ENCODE measurements around the gene SPRN. TPM values are rescaled to one million over a fixed set of nuclear protein-coding genes. Genes with fewer than 3 reads are reported as not detected.
"Not testable (repeated sequence)": the region's sequence is repeated elsewhere in the genome, so short reads cannot be mapped to it uniquely, and the experiment has no call there.

The SPRN gene
- total RNA-seq, 2 experiments from 2014 or later = not detected

GRCh38 chr10:133391249-133391635, 33.2 kb downstream of the SPRN start:
- TF ChIP-seq CTCF (IDR thresholded peaks at IDR 0.05) = no peak
- H3K27ac Mint-ChIP-seq = peak overlapping the region; percentile 97
- no peak for ATAC-seq
- no peaks in the 10 kb centered on the region for H3K27me3 Mint-ChIP-seq
- H3K9me3 Mint-ChIP-seq = no peaks in the 10 kb centered on the region
- no peak for DNase-seq
- peak overlapping the region; percentile 26 for H3K4me3 Mint-ChIP-seq
- CTCF ChIA-PET = interaction anchor here (1.0 to 4.5 kb wide), 9 partner anchors 10 to 129 kb away, joined by 3 to 37 read pairs (median 3); partner anchors contain the start of gene FUOM
- H3K4me1 Mint-ChIP-seq (ENCODE audit: low read depth) = peaks cover 50% of the 10 kb centered on the region
- intact Hi-C loops (cut with micrococcal nuclease) = loop anchor here (5.0 kb wide), 1 partner anchor 64 kb away; no protein-coding TSS in a partner anchor
- H3K36me3 Mint-ChIP-seq (ENCODE audit: low read depth) = peaks cover 13% of the 10 kb centered on the region
- POLR2A ChIA-PET = interaction anchor here (0.6 to 3.3 kb wide), 7 partner anchors 12 to 35 kb away, joined by 3 to 20 read pairs (median 5); partner anchors contain the start of genes ECHS1, FUOM and PAOX

- intact Hi-C loops (cut with micrococcal nuclease) = loop anchor here (5.0 kb wide), 1 partner anchor 63 kb away; no protein-coding TSS in a partner anchor
- Mint-ChIP-seq H3K27me3 (no peaks in the 10 kb centered on the region), H3K4me1 (ENCODE audit: low read depth) (peaks cover 45% of the 10 kb centered on the region), H3K36me3 (ENCODE audit: low read depth) (peaks cover 14% of the 10 kb centered on the region), H3K4me3 (peak overlapping the region; percentile 78), H3K27ac (peak overlapping the region; percentile 97), H3K9me3 (no peaks in the 10 kb centered on the region)
- ChIA-PET POLR2A (interaction anchor here (0.6 to 3.3 kb wide), 10 partner anchors 8 to 34 kb away, joined by 3 to 20 read pairs (median 5); partner anchors contain the start of genes ECHS1, FUOM and PAOX), CTCF (interaction anchor here (1.0 to 4.5 kb wide), 9 partner anchors 9 to 129 kb away, joined by 3 to 37 read pairs (median 3); partner anchors contain the start of gene FUOM)
- ATAC-seq (peak; percentile 3), DNase-seq (peak; percentile 27)
- no peak for TF ChIP-seq CTCF (IDR thresholded peaks at IDR 0.05)
Measured at GRCh38 chr10:133390597-133391248, 33.7 kb downstream of the SPRN start.

GRCh38 chr10:133388973-133389818, 35.2 kb downstream of the SPRN start:
- ChIA-PET CTCF (interaction anchor here (2.3 to 4.5 kb wide), 2 partner anchors 60 to 81 kb away, joined by 7 to 37 read pairs; no protein-coding TSS in a partner anchor), POLR2A (interaction anchor here (1.1 to 3.3 kb wide), 9 partner anchors 10 to 33 kb away, joined by 3 to 20 read pairs (median 4); partner anchors contain the start of genes ECHS1, FUOM and PAOX)
- intact Hi-C loops (cut with micrococcal nuclease) = no loop called here
- DNase-seq (peak; percentile 77), ATAC-seq (peak; percentile 54)
- Mint-ChIP-seq H3K36me3 (ENCODE audit: low read depth) (peaks cover 5% of the 10 kb centered on the region), H3K27ac (peak overlapping the region; percentile 97), H3K4me3 (peak overlapping the region; percentile 78), H3K4me1 (ENCODE audit: low read depth) (peaks cover 35% of the 10 kb centered on the region), H3K9me3 (no peaks in the 10 kb centered on the region), H3K27me3 (no peaks in the 10 kb centered on the region)
- peak; percentile 20 for TF ChIP-seq CTCF (IDR thresholded peaks at IDR 0.05)

- Mint-ChIP-seq H3K36me3 (ENCODE audit: low read depth) (peaks cover 5% of the 10 kb centered on the region), H3K4me3 (peak overlapping the region; percentile 78), H3K4me1 (ENCODE audit: low read depth) (peaks cover 33% of the 10 kb centered on the region), H3K27ac (peak overlapping the region; percentile 97), H3K27me3 (no peaks in the 10 kb centered on the region), H3K9me3 (no peaks in the 10 kb centered on the region)
- DNase-seq = no peak
- intact Hi-C loops (cut with micrococcal nuclease) = no loop called here
- no peak for TF ChIP-seq CTCF (IDR thresholded peaks at IDR 0.05)
- CTCF ChIA-PET = interaction anchor here (4.5 kb wide), 1 partner anchor 60 kb away, joined by 37 read pairs; no protein-coding TSS in a partner anchor
- ATAC-seq = no peak
- POLR2A ChIA-PET = interaction anchor here (1.1 to 3.3 kb wide), 3 partner anchors 12 to 22 kb away, joined by 3 to 10 read pairs (median 9); partner anchors contain the start of gene ECHS1
Measured at GRCh38 chr10:133388236-133388972, 36.0 kb downstream of the SPRN start.

GRCh38 chr10:133386951-133387350, 37.5 kb downstream of the SPRN start:
- H3K9me3 Mint-ChIP-seq; DNase-seq; H3K27me3 Mint-ChIP-seq; intact Hi-C loops (cut with micrococcal nuclease); H3K36me3 Mint-ChIP-seq (ENCODE audit: low read depth); ATAC-seq; H3K27ac Mint-ChIP-seq; H3K4me3 Mint-ChIP-seq: not testable (repeated sequence)
- ChIA-PET CTCF (interaction anchor here (0.8 to 1.6 kb wide), 3 partner anchors 57 to 185 kb away, joined by 3 to 6 read pairs (median 3); no protein-coding TSS in a partner anchor), POLR2A (interaction anchor here (1.6 kb wide), 1 partner anchor 10 kb away, joined by 4 read pairs; no protein-coding TSS in a partner anchor)
- H3K4me1 Mint-ChIP-seq (ENCODE audit: low read depth) = peaks cover 30% of the 10 kb centered on the region
